Stimulated activated CD8-positive, alpha-beta memory T cell treated with anti-CD3 and anti-CD28 coated beads, Interleukin-4, amount 100 ng/mL, for 4 hours (primary cell): ENCODE data around the gene KIAA0040.

ENCODE experiments used
- DNase-seq, 2 donors: peaks; one replicate each; pipeline ENCODE4 v3.0.0-alpha.2; 2020; ENCODE audit warnings: low read depth in 2 of 2, low spot score in 1 of 2

Gene KIAA0040

DNA sequence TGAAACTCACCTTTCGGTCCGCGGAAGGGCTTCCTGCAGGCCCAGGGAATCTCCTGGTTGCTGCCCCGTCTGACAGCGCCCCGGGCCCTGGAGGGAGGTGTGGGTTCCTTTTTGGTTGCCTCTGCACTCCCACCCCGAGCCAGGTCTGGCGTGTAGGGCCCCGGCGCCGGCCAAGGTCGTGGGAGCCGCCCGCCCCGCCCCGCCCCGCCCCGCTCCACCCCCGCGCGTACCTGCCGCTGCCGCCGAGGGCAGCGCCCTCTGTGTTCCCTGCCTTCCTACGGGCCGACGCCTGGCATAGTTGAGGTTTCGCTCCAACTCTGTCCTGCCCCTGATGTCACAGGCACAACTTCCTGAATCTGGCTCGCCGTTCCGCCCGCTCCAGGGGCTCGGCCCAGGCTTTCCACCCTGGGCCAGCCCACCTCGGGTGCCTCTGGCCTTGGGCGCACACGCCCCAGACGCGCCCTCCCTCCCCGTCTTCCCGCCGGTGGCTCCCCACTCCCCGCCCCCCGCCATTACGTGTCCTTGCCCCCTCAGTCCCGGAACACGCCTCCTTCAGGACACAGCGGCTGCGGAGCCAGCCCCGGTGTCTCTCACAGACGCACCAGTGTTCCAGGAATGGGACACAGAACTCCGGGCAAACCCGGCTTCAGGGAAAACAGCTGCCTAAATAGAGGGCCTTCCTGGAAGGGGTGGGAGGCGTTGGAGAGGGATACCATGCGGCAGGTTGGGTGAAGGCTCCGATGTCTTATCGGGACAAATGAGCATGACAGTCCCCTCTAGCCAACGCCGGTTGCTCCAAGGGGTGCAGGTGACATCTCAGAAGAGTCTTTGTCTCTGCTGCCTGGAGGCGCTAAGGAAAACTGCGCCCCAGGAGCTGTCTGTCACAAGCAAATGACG is at the start of gene KIAA0040:
TSS of gene KIAA0040 (minus strand) at position 147 of the 897 bp plus-strand sequence. CDS start 31,763 bp downstream, outside the sequence.
- peak; percentile 8 to 57 for DNase-seq

DNA sequence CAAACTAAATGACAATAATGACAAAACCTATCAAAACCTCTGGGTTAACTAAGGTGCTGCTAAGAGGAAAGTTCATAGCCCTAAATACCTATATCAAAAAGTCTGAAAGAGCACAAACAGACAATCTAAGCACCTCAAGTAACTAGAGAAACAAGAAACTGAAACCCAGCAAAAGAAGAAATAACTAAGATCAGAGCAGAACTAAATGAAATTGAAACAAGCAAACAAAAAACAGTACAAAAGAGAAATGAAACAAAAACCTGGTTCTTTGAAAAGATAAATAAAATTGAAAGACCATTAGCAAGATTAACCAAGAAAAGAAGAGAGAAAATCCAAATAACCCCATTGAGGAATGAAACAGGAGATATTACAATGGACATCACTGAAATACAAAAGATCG is 44.8 kb upstream of the KIAA0040 start:
- no peak for DNase-seq

DNA sequence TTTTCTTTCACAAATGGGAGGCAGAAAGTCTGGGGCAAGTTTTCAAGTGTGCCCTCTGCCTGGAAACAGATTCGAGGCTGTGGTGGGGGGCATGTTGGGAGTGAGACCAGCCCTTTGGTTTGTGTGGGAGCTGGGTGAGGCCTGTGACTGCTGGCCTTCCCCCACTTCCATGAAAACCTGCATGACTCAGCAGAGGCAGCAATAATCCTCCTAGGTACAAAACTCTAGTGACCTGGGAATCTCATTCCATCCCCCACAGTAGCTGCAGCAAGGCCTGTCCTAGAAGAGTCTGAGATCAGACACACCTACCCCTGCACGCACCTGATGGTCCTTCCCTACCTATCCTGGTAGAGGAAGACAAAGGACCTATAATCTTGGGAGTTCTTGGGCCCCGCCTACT is 42.1 kb upstream of the KIAA0040 start:
- no peak for DNase-seq

DNA sequence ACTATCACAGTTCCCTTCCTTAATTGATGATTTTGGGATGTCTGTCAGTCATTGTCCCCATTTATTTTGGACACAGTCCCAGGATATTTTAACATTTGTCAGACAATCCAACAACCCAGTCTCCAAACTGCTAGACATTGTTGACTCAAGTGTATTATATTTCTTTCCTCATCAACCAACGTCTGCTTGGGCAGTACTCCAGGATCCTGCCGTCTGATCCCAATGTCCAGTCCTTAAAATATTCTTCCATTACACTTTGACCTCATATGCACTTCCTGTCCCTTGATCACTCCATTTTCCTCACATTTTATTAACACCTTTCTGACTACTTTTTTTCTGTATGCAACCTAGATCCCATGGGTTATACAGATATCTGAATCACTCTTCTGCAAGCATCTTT is 39.8 kb upstream of the KIAA0040 start:
- no peak for DNase-seq

DNA sequence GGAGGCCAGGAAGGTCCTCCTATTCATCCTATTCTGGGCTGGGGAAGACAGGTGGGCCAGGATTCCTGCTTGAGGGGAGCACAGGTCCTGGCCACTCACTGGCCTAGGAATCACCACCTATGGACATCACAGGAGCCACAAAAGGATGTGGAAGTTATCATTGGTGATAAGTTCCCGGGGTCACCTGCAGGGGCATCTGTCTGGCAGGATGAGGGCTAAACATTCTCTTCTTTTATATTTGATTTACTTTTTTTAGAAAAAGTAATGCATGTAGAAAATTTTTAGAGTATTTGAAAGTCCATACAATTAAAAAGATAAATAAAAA is 33.2 kb upstream of the KIAA0040 start:
- DNase-seq, result no peak

DNA sequence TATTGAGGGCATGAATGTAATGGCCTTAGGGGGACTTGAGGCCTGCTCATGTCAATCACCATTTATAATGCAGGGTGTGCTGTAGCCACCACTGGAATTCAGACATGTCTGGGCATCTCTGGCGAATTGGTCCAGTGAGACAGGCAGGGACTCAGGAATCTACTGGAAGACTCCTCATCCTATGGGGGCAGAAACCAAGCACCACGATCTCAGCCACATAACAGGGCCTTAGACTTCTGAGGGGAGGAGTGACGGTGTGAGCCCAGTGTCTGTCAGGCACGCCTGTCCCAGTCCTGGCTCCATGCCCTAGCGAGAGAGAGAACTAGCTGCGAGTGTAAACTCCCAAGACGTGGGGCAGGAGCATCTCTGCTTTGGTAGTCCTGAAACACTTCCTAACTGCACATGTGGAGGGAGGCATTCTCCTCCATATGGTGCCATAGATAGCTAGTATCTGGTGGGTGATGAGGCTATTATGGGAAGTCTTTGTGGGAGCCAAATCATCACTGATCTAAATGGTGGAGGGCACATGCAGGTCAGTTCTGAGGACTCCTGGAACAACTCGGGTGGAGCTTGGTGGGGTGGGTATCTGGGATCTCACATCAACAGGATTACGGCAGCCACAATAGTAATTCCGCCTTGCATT is 29.8 kb upstream of the KIAA0040 start:
- DNase-seq, result no peak

DNA sequence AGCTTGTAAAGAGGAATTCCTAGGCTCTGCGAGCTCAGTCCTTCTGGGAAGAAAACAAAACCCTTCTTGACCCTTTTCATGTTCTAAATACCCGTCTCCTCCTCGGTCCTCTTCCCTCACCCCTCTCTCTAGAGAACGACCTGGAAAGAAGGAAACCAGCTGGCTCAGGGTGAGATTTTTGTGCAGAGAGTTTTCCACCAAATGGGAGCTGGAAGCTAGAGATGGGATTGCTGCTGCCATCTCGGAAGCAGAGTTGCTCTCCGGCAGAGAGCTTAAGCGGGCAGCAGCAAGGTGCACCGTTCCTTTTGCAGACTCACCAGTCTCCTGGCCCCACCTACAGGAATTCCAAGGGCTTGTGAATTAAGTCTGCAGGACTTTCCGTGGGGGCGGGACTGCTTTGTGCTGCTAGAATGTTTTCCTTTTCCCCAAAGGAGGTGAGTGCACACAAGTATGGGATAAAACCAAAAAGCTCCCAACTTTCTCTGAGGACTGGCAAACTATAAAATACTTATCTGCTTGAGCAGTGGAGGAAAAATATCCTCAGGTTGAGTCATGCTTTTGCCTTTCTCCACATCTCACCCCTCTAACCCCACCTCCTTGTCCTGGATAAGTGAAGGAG is 29.1 kb upstream of the KIAA0040 start:
- no peak for DNase-seq

DNA sequence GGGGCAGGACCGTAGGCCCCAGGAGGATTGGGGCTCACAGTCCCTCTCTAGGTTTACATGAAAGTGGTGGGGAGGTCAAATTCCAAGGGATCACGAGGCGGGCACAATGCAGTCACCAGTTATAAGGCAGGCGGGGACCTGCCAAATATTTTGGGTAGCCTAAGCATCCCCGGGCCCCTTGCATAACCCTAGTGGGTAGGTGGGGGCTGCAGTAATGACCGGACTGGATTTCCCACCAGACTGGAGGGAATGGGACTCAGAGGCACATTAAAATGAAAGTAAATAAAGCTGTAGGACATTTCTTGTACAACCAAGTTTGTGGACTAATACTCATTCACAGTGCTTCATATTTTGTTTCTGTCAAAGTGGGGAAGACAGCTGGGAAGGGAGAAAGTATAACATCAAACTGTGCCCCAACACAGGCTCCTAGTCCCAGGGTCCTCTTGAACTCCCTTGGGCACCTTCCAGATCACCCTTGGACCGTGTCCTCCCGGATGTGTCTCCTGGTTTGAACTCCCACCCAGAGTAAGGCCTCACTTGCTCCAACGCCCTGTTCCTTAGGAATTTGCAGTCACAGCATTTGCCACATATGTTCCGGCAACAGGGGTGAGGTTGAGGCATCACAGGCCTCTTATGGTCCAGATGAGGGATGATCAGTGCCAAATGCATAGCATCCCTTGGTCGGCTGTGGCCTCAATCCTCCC is 28.4 kb upstream of the KIAA0040 start:
- DNase-seq, result no peak

DNA sequence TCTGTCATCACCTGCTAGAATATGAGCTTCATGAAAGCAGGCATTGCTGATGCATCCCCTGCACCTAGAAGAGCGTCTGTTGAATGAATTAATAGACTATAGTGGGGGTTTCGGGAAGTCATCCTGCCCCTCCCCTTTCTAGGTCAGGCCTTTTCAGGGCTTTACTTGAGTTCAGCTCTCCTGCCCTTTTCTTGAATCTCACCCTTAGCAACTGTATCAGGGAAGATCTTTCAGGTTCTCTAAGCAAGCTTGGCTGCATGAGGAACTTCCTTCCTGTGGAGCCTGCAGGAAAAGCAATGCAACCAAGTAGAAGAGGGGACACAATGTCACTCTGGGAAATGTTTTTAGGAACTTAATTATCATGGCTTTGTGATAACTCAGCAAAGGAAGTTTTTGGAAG is 27.2 kb upstream of the KIAA0040 start:
- DNase-seq, result no peak

DNA sequence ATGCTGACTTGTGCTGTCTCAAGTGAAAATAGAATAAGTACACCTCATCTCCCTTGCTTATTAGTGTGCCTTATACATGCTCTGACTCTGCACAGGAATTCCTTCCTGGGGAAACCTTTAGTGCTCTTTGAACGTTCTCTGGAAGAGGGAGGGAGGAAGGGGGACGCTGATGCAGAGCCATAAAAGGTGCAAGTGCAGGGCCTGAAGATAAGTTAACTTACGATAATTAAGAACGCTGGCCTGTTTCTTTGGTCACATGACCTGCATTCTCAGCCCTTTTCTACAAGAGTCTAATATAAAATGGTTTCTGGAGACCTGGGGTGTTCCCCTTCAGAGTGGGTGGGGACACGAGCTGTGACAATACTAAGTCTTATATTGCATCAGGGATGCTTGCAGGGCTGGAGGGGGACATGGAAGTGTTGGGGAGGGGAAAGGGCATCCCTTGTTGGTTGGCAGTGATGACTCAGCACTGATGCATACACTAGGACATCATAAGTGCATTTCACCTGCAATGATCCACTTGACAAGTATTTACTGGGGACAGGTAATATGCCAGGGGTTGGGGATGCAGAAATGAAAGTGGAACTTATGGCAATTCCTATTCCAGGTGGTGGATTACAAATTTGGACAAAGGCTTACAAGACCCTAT is 26.3 kb upstream of the KIAA0040 start:
- DNase-seq, result no peak

DNA sequence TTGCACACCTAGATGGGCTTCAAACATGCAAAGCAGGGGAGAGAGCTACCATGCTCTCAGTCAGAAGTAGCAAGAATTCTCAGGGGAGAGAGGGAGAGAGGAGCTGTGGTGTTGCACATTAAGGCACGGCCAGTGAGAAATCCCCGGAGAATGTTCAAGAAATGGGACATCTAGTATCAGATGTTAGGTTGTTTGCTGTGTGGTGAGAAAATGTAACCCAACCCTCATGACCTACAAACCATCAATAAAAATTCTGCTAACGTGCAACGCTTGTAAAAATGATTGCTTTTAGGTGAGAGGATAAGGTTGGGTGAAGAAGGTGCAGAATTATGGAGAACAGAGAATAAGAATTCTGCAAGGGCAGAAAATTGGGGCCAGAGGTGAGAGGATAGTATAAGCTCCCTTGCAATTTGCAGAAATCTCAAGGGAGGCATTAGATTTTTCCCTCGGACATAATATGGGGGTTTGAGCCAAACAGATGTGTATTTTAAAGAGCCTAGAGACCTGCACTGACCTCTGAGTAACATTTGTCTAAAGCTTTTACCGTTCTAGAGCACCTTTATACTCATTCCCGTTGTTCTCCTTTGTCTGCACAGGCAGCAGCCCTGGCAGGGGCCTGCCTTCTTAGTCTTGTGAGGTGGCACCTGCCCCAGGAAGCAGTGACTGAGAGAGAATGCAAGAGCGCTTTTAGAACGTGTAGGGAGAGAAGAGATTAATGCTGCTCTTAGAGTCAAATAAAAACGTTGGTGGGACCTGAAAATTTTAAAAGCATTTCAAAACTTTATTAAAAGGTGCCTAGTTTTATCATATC is 25.4 kb upstream of the KIAA0040 start:
- no peak for DNase-seq

DNA sequence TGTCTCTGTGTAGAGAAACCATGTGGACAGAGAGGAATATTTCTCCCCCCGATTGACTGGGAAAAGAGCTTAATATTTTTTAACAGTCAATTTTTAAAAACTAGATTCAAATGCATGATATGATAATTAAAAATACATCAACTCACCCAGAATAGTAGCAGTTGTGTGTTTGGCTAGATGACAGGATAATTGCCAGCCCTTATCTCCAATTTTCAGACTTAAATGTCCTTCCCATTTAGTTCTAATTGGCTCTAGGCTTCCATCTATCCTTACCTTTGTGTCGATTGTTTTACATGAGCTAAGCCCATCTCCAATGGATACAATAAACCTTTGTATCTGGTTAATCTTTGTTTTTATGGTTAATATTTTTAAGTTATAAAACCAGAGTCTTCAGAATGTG is 23.9 kb upstream of the KIAA0040 start:
- no peak for DNase-seq

DNA sequence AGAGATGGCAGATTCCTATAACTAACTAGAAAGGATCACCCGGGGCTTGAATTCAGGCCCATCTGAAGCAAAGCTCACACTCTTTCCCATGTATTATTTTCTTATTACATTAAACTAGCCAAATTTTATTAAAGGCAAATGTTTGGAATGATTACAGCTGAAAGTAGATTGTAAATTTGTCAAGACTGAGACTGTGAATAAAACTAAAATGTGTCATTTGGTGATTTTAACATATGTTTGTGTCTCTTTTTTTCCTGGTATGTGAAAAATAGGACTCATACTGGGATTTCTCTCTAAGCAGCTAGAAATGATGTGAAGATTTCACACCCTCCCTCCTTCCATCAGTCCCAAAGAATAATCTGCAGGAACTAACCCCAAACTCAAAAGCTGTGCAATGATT is 19.1 kb upstream of the KIAA0040 start:
- DNase-seq, result no peak

DNA sequence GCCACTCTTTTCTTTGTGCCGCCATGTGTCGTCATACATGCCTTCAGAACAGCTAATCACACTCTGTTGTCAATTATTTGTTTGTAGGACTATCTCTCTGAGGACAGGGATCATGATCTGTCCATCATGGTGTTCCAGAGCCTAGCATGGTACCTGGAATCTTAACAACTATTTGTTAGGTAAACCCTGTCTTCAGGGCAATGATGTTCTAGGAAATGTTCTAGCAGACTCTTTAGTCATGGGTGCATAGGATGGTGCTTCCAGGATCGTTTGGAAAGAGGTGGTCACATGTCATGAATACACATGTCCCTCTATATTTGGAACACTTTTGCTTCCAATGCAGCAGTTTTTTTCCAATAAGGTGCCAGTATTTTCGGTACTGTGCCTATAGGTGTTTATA is 18.2 kb upstream of the KIAA0040 start:
- no peak for DNase-seq

DNA sequence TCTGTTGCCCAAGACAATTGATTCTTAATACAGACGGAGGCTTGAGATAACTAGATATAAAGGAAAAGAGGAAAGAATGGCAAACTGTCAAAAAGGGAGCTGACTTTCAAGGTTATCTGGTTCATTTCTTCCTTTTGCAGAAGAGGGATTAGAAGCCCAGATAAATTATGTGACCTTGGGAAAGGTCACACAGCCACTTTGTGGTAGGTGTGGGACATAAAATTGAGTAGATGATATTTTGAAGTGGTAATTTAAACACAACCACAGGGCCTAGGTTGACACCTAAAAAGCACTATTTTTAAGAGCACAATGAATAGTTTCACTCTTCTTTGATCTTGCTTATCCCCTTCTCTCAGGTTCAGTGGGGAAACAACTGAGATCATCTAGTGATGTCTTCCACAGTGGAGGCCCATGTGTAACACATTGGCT is 16.9 kb upstream of the KIAA0040 start:
- DNase-seq, result no peak

DNA sequence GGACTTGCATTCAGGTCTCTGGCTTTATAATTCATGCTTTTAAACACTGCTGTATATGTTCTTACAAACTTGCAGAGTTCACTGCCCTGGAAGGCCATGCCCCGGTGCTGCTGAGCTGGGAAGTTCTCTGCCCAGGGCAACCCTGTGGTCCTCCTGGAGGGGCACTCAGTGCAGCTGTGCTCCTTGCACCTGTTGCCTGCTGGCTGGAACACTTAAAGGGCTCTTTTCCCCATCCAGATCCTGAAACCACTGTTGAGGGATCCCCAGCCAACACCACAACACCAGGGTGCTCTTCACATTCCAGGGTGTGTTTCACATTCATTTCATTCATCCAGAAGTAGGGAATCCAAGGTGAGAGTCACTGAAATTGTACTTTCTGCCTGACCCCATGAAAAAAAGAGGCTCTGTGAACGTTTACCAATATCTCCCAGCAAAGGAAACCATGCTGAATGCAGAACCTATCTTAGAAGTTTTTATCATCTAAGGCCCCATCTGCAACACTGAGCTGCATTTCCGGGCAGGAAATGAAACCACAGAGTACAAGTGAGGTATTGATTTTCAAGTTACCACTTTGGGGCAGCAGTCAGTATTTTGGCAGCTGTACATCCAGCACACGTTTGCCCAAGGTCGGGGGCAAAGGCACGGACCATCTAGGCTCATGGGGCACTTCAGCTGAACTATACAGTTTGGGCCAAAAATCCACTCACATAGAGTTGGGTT is 16.4 kb upstream of the KIAA0040 start:
- DNase-seq, result no peak

DNA sequence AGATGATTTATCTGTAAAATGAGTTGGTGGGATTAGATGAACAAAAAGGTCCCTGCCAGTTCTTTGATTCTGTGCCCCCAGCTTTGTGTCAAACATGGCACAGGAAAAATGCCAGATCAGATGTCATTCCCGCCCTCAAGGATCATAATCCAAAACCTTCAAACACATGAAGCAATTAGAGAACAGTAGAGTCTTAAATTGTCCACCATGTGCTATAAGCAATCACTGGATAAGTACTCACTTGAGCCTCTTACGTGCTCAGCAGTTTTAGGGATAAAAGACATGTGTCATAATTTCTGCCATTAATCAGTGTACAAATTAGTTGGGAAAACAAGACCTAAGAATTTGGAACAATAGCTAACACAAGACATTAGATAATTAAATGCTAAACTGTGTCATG is 15.4 kb upstream of the KIAA0040 start:
- no peak for DNase-seq

DNA sequence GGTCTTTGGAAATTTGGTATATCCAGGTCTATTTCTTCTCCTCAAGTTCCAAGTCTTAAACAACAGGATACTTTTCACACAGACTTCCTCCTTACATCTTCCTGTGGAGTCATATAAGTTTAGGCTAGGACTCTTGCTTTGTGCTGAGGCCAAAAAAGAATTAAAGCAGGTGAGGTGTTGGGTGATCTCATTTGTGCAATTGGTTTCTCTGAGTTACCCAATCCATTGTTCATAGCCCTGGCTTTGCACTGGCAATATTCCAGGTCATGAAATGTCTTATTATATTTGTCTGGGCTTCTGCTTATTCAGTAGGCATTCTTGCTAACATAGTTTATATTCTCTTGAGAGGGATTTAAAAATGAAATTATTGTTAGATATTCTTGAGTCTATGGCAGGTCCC is 14.1 kb upstream of the KIAA0040 start:
- no peak for DNase-seq

DNA sequence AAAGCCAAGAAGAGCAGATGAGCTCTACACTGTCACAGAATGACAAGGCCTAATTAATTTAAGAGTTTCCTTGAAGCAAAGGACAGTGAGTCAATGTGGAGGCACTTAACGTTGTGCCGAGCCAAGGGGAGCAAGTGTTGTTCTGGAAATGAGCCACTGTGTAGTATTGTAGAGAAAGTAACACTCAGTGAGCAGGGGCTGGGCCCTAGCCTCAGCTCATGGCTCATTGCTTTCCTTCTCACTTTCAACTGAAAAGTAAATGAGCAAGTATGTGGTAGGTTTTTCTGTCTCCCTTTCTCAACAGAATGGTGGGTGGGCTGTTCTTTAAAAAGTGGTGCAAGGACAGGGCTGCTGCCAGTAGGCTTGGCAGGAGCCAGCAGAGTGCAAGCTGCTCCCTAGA is 11.8 kb upstream of the KIAA0040 start:
- no peak for DNase-seq
